ENCODE data around the gene RAB34.
"Not testable (repeated sequence)": the region's sequence is repeated elsewhere in the genome, so short reads cannot be mapped to it uniquely, and the experiment has no call there.

The RAB34 gene

GRCh38 chr17:28726627-28727491 lies 9.2 kb upstream of the RAB34 start:
- FAIRE-seq: peak; percentile 91

DNA sequence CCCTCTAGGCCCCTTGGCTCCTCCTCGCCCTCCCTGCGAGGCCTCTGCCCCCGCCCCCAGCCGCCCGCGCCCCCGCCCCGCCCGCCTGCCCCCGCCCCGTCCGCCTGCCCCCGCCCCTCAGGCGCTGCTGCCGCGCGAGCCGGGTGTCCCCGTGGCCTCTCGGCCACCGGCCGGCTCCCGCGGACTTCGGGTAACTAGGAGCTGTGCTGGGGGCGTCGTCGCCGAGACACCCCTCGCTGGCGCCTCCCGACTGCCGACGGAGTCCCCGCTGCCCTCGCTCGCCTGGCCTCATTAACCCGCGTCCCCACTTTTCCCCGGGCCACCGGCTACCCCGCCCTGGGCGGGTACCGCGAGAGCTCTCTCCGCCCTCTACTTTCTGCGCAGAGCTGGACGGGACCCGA lies 8.6 kb upstream of the RAB34 start, which contains the start of gene TLCD1:
TLCD1 (minus strand) TSS at position 8 of the 401 bp plus-strand sequence. CDS start 136 bp downstream, outside the sequence.
- no peak for FAIRE-seq

- no peak for FAIRE-seq
These were observed 8.1 kb upstream of the RAB34 start for GRCh38 chr17:28725660-28726225.

DNA sequence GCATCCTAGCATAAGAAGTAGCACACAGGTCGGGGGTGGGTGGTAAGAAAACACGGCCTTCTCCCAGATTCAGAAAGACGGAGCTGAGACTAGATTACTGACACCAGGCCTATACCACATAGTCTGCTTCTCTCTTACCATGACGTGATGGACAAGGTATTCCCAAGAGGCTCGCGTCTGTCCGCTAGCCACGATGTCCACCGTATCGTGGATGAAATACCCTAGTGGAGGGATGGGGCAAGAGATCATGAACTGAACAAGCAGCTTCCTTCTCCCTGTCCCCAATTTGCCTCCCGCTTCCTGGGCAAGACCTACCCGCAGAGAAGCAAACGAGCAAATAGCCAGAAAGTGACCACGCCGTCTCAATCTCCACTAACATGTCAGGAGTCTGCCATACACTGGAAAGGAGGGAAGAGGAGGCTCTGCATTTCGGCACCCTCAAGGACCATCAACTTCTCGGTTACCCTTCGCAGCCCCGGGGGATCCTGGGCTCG lies 7.5 kb upstream of the RAB34 start:
- FAIRE-seq: peak; percentile 92

DNA sequence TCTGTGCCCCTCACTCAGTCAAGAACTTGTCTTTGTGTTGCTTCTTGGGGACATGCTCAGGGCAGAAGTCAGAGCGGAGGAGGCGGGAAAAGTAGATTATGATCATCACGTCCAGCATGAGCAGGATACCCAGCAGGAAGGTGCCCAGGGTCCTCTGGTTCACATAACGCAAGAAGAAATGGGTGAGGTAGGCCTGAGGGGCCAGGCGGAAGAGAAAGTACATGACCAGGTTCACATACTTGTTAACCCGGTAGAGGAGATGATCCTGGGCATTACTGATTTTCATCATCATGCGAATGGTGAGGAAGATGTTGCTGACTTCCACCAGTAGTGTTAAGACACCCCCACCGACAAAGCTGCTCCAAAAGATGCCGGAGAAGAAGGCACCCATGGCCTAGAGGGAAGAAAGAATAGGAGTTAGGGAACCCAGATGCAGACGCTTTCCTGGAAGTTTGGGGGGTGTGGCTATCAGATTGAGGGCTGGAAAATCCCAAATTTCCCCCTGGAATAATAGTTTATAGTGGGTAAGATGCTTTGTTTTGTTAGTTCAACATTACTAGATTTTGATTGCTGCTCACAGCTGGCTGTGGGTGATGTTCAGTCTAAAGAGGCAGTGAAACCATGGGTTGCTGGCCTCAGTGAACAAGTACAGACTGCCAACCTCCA lies 7.0 kb upstream of the RAB34 start:
- no peak for FAIRE-seq

DNA sequence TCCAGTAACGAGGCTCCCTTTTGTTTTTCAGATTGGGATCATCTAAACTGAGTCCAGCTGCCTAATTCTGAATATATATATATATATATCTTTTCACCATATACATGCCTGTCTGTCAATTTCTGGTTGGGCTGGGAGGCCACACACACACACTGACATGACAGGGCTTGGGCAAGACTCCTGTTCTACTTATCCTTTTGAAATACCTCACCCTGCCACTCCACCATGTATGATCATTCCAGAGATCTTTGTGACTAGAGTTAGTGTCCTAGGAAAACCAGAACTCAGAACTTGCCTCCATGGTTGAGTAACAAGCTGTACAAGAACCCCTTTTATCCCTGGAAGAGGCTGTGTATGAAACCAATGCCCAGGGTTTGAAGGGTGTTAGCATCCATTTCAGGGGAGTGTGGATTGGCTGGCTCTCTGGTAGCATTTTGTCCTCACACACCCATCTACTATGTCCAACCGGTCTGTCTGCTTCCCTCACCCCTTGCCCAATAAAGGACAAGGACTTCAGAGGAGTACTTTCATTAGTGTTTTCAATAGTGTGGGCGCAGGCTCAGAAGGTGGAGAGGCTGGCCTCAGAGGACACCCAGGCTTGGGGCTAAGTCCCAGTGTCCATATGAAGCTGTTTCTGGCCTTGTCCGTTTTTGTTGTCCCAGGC lies 6.3 kb upstream of the RAB34 start:
- FAIRE-seq: not testable (repeated sequence)

DNA sequence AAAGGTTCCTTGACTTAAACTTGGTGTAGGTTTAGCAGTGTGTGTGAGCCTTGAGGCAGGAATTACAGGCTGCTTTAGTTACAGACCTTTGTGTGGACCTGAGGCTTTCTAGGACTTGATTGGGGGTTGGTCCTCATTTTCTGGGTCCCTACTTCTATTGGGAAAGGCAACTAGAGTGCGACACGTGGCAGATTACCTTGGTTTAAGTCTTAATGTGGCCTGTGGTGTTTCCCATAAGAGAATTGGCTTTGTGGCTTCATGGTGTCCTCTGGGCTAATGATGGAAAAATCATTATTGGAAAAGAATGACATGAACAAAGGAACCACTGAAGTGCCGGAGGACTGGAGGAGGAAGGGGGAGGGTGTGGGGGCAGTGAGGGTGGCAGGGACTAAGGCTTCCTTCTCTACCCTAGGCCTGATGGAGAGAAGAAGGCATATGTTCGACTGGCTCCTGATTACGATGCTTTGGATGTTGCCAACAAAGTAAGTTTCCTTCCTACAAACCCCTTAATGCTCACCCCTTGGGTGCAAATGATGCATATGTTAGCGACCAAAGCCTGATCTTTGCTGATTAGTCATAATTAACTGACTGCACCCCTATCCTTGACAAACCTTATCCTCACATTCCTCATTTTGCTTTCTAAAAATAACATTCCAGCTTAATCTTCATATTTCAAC lies 5.6 kb upstream of the RAB34 start:
- no peak for FAIRE-seq

GRCh38 chr17:28722417-28723158 lies 4.9 kb upstream of the RAB34 start:
- FAIRE-seq: no peak

- not testable (repeated sequence) for FAIRE-seq
These were observed 3.3 kb upstream of the RAB34 start for GRCh38 chr17:28720997-28721329.

DNA sequence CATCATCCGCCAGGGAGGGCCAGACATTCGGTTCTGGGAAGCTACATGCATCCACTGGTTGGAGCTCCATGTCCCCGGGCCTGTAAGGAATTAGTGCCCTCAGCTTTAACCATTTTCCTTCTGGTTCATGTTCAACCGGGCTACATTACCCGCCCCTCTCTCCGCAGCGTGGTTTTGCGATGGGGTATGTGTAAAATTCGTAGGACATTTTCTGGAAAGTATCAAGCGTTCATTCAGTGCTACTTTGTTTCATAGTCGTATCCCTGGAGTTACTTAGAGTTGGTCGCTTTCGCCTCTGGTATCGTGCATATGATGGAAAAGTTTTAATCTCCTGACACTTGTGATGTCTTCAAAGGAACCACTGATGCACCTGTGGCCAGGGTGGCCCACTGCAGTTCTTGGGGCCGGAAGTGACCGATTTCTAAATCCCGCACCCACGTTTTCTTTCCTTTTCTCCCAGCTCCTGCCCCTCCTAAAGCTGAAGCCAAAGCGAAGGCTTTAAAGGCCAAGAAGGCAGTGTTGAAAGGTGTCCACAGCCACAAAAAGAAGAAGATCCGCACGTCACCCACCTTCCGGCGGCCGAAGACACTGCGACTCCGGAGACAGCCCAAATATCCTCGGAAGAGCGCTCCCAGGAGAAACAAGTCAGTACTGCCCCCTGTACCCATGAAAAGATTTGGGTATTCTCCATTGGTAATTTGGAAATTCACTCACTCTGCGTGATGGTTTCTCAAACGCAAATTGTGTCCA lies 2.8 kb upstream of the RAB34 start:
- no peak for FAIRE-seq

DNA sequence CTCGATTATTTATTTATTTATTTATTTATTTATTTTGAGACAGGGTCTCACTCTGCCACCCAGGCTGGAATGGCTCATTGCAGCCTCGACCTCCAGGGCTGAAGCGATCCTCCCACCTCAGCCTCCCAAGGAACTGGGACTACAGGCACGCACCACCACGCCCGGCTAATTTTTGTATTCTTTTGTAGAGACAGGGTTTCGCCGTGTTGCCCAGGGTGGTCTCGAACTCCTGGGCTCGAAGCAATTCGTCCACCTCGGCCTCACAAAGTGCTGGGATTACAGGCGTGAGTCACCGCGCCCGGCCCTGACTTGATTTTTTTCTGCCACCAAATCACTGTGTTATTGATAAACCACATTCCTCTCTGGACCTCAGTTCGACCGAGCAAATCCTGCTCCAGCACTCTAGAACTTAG lies 1.4 kb upstream of the RAB34 start:
- FAIRE-seq: no peak

DNA sequence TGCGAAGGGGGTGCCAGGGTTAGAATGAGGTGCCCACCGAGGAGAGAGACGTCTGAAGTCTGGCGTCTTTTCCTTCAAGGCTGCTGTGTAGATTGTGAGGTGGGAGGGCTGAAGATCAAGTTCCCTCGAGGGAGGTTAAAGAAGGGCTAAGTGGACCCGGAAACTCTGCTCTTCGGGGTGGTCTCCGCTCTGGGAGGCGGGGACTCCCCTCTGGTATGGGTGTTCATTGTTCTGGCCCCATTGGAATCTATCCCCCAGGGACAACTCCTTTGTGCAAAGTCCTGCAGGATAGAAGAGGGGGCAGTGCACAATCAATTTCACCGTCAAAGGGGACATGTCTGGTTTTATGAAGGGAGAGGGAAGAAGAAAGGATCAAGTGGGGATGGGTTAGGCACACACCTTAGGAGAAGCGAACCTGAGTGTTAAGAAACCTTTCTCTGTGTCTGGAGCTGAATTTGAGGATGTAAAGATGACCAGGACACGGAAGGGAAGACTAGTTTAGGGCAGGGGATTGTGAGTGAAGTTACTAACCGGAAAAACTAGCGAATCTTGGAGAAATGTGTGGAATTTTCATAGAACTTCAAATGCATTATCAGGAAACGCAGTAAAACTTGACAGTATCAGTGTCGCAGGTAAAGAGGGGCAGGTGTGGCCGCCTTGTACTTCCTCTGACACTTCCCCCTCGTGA lies 809 bp upstream of the RAB34 start:
- no peak for FAIRE-seq

- FAIRE-seq: no peak
These were observed 709 bp downstream of the RAB34 start for GRCh38 chr17:28716740-28717577.

DNA sequence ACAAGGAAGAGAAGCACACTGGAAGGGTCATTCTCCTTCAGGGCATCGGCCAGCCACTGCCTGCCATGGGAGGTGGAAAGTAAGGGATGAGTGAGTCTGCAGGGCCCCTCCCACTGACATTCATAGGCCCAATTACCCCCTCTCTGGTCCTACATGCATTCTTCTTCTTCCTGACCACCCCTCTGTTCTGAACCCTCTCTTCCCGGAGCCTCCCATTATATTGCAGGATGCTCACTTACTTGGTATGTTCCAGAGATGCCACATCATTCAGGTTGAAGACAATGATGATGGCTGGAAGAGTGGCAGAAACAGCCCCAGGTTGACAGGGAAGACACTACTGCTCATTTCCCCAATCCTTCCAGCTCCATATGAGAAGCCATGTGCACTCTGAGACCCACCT lies 2.5 kb downstream of the RAB34 start:
- no peak for FAIRE-seq

GRCh38 chr17:28714281-28714680 lies 3.4 kb downstream of the RAB34 start:
- no peak for FAIRE-seq

DNA sequence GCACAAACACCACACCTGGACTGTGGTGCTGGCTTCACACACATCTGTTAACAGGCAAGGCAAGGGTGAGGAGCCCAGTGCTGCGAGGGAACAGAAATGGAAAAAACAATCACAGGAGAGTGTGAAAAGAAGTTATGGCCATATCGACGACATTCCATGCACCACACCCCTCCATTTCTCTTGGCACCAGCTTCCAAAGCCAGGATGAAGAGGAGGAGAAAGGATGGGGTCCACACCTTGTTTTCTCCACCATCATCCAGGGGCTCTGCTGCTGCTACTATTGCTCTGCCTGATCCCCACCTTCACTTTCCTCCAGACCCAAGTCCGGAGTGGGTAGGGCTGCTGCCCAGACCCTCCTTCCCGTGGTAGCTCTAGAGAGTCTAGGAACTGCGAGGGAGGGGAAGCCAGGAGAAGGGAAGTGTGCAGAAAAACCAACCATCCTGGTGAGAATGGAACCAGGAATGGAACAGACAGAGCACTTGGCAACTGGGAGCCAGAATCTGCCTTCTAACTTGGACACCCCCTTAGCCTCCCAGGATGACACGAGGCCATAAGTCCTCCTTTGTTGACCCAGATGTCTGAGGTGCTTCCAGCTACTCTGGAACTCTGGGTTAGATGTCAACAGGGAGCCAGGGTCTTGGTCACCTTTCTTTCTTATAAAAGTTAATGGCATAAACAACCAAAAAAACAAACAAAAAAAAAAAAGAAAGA lies 4.8 kb downstream of the RAB34 start:
- no peak for FAIRE-seq

DNA sequence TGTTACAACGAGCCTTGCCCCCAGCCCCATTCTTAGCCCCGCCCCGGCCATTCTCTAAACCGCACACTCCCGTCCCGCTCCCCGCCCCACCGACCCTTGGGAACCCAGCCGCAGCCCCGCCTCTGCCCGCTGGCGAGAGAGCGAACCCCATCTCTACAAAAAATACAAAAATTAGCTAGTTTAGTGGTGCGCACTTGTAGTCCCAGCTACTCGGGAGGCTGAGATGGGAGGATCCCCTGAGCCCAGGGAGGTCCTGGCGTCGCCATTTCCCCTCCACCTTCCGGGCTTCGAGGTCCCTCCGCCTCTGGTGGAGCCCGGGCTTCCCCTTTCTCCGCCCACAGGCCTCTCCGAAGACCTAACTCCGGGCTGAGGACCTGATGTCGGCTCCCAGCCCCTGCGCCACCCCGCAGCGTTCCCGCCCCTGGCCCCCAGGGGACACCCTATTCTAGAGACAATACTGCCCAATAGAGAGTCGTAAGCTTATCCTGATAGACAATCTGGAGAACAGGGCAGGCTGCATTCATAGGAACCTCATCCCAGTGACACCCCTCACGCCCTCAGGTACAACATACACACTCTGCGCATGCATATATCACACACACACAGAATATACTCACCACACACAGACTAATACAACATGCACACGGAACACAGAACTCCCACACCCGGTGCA lies 5.5 kb downstream of the RAB34 start:
- no peak for FAIRE-seq

GRCh38 chr17:28711723-28712031 lies 6.0 kb downstream of the RAB34 start, which contains the start of gene PROCA1:
Gene PROCA1 (minus strand): TSS chr17:28711888. CDS start chr17:28711660, 228 bp downstream.
- FAIRE-seq: no peak

All from G401.6 (cell line).